ENCODE results near the gene ZNF438. TPM values are rescaled to one million over a fixed set of nuclear protein-coding genes. Genes with fewer than 3 reads are reported as not detected.

Gene ZNF438
- total and polyA plus RNA-seq, 2 donors: 9.0 to 10.2 TPM

DNA sequence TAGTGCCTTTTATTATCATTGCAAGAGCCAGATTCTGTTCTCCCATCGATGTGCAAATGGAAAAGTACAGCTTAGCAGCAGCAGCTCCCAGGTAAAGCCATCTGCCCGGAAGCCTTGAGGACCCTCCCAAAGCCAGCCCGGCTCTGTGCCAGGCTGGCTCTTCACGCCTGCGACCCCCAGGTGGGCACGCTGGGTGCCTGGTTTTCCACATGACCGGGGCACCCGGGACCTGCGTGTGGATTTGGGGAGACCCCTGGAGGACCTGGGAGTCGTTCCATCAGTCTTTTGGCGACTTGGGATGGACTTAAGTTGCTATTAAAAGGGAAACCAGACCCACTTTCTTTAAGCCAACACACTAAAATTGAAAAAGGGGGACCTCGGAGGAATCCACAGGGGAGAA is 196.5 kb downstream of the ZNF438 start:
- Histone ChIP-seq H3K27ac (ENCODE audit: low read depth in 1 of 2, low read length in 1 of 2) (no peak overlapping the region), H3K27me3 (ENCODE audit: control insufficient read depth in 2 of 2, insufficient read depth in 1 of 2, low read length in 1 of 2) (no peaks in the 10 kb centered on the region), H3K4me1 (ENCODE audit: control insufficient read depth in 2 of 2, insufficient read depth in 2 of 2, low read length in 2 of 2) (peaks cover 0 to 14% of the 10 kb centered on the region in 2 donors), H3K9me3 (ENCODE audit: control insufficient read depth in 2 of 2, insufficient read depth in 1 of 2, low read length in 1 of 2) (no peaks in the 10 kb centered on the region), H3K4me3 (ENCODE audit: low read length in 2 of 2) (no peak overlapping the region), H3K36me3 (ENCODE audit: control insufficient read depth in 2 of 2, insufficient read depth in 2 of 2, low read length in 1 of 2) (no peaks in the 10 kb centered on the region)
- 89% methylated on average over 12 of the region's 12 CpGs for WGBS
- DNase-seq (ENCODE audit: low read depth in 6 of 9, low spot score in 9 of 9): no peak

GRCh38 chr10:30834651-30835050 is 197.0 kb downstream of the ZNF438 start:
- Histone ChIP-seq H3K36me3 (ENCODE audit: control insufficient read depth in 2 of 2, insufficient read depth in 2 of 2, low read length in 1 of 2) (no peaks in the 10 kb centered on the region), H3K4me1 (ENCODE audit: control insufficient read depth in 2 of 2, insufficient read depth in 2 of 2, low read length in 2 of 2) (peaks cover 0 to 14% of the 10 kb centered on the region in 2 donors), H3K27ac (ENCODE audit: low read depth in 1 of 2, low read length in 1 of 2) (no peak overlapping the region), H3K9me3 (ENCODE audit: control insufficient read depth in 2 of 2, insufficient read depth in 1 of 2, low read length in 1 of 2) (no peaks in the 10 kb centered on the region), H3K4me3 (ENCODE audit: low read length in 2 of 2) (no peak overlapping the region), H3K27me3 (ENCODE audit: control insufficient read depth in 2 of 2, insufficient read depth in 1 of 2, low read length in 1 of 2) (no peaks in the 10 kb centered on the region)
- WGBS: 95% methylated on average over 3 of the region's 3 CpGs
- no peak for DNase-seq (ENCODE audit: low read depth in 6 of 9, low spot score in 9 of 9)

DNA sequence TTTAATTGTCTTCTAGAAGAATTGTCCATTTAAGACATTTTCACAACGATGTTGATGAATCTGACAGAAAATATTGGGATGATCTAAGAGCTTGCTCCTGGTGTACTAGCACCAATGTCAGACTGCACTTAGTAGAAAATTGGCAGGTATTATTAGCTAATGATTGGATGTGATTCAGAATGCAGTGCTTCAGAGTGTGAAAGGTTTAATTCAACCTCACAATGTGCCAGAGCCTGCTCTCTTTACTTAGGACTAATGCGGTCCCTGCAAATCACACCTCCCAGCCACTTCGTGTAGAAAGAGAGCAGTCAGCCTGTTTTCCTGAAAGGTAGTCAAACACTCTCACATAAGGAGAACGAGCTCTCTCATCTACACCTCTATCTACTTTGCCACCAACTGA is 197.5 kb downstream of the ZNF438 start:
- 96% methylated on average over 4 of the region's 4 CpGs for WGBS
- H3K27me3 ChIP-seq (ENCODE audit: control insufficient read depth in 2 of 2, insufficient read depth in 1 of 2, low read length in 1 of 2): no peaks in the 10 kb centered on the region
- no peak for DNase-seq (ENCODE audit: low read depth in 6 of 9, low spot score in 9 of 9)
- no peak overlapping the region for H3K27ac ChIP-seq (ENCODE audit: low read depth in 1 of 2, low read length in 1 of 2)
- peaks cover 0 to 14% of the 10 kb centered on the region in 2 donors for H3K4me1 ChIP-seq (ENCODE audit: control insufficient read depth in 2 of 2, insufficient read depth in 2 of 2, low read length in 2 of 2)
- H3K4me3 ChIP-seq (ENCODE audit: low read length in 2 of 2): no peak overlapping the region
- no peaks in the 10 kb centered on the region for H3K36me3 ChIP-seq (ENCODE audit: control insufficient read depth in 2 of 2, insufficient read depth in 2 of 2, low read length in 1 of 2)
- H3K9me3 ChIP-seq (ENCODE audit: control insufficient read depth in 2 of 2, insufficient read depth in 1 of 2, low read length in 1 of 2): no peaks in the 10 kb centered on the region

- Histone ChIP-seq H3K27me3 (ENCODE audit: control insufficient read depth in 2 of 2, insufficient read depth in 1 of 2, low read length in 1 of 2) (no peaks in the 10 kb centered on the region), H3K36me3 (ENCODE audit: control insufficient read depth in 2 of 2, insufficient read depth in 2 of 2, low read length in 1 of 2) (no peaks in the 10 kb centered on the region), H3K27ac (ENCODE audit: low read depth in 1 of 2, low read length in 1 of 2) (no peak overlapping the region), H3K4me3 (ENCODE audit: low read length in 2 of 2) (no peak overlapping the region), H3K9me3 (ENCODE audit: control insufficient read depth in 2 of 2, insufficient read depth in 1 of 2, low read length in 1 of 2) (no peaks in the 10 kb centered on the region), H3K4me1 (ENCODE audit: control insufficient read depth in 2 of 2, insufficient read depth in 2 of 2, low read length in 2 of 2) (peaks cover 0 to 14% of the 10 kb centered on the region in 2 donors)
- 98% methylated on average over 5 of the region's 5 CpGs for WGBS
- no peak for DNase-seq (ENCODE audit: low read depth in 6 of 9, low spot score in 9 of 9)
Measured at GRCh38 chr10:30833628-30833970, 198.1 kb downstream of the ZNF438 start.

DNA sequence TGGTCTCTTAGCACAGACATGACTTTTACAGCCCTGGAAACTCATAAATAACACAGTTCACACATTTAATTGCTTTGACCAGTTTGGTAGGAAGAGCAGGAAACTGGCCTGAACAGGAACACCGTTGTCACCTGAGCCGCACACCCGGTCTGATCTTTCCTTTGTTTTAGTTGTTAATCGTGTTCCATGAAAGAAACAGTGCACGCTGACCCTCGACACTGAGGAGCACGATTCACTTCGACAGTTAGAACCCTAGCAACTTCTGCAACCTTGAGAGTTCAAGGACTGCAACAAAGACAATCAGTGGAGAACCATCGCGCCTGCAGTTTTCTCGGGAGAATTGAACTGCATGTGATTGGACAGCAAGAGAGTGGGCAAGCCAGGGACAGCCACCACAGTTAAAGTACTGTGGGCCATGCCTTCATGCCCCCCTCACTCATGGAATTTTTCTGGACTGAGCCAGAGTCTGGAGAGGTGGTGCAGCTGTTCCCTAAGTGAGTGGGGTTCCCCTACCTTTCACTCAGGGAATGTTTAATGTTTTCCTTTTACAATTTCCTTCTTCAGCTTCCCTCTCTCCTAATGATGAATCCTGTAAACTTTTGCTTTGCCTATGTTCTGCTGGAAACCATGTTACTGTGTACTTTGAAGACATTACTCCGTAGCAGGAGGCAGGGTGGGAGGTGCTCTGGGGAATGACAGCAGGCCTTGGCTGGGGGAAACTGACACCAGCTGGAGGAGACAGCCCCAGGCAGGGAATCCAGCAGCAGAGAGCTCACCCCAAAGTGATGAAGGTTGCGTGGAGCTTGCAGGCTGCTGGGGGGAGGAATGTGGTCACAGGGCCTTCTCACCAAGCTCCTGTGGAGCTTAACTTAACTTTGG is 198.7 kb downstream of the ZNF438 start:
- Histone ChIP-seq H3K9me3 (ENCODE audit: control insufficient read depth in 2 of 2, insufficient read depth in 1 of 2, low read length in 1 of 2) (no peaks in the 10 kb centered on the region), H3K27me3 (ENCODE audit: control insufficient read depth in 2 of 2, insufficient read depth in 1 of 2, low read length in 1 of 2) (no peaks in the 10 kb centered on the region), H3K36me3 (ENCODE audit: control insufficient read depth in 2 of 2, insufficient read depth in 2 of 2, low read length in 1 of 2) (no peaks in the 10 kb centered on the region), H3K27ac (ENCODE audit: low read depth in 1 of 2, low read length in 1 of 2) (no peak overlapping the region), H3K4me1 (ENCODE audit: control insufficient read depth in 2 of 2, insufficient read depth in 2 of 2, low read length in 2 of 2) (peaks cover 0 to 14% of the 10 kb centered on the region in 2 donors), H3K4me3 (ENCODE audit: low read length in 2 of 2) (no peak overlapping the region)
- no peak for DNase-seq (ENCODE audit: low read depth in 6 of 9, low spot score in 9 of 9)
- 78% methylated on average over 13 of the region's 13 CpGs for WGBS

DNA sequence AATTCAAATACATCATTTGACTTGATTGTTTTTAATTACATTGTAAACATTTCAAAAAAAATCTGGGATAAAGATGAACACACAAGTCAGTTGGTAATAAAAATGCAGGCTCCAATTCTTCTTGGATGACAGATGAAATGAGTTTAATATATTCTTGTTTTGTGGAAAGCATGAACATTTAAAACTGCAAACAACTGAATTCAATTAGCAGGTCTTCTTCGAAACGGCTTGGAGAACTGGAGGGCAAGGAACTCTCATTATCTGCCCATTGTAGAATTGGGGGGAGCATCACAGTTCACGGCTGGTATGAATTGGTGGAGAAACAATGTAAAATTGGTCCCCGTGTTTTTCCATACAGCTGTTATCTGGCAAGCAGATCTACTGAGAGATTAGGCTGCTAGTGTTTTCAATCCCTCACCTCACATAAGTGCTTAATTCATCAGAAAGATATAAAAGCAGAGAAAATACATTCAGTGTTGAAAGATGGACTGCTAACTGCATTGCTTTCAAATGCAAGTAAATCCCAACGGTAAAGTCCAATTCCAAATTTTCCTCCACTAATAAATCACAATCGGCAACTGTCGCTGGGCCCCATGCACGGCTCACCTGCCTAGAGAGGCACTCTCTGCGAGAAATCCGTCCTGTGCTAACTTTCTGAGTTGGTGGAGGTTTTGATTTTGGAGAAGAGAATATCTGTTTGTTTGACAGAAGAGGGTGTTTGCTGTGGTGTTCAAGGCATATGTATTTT is 199.5 kb downstream of the ZNF438 start:
- WGBS: 95% methylated on average over 10 of the region's 10 CpGs
- no peak overlapping the region for H3K4me3 ChIP-seq (ENCODE audit: low read length in 2 of 2)
- no peaks in the 10 kb centered on the region for H3K9me3 ChIP-seq (ENCODE audit: control insufficient read depth in 2 of 2, insufficient read depth in 1 of 2, low read length in 1 of 2)
- peaks cover 0 to 14% of the 10 kb centered on the region in 2 donors for H3K4me1 ChIP-seq (ENCODE audit: control insufficient read depth in 2 of 2, insufficient read depth in 2 of 2, low read length in 2 of 2)
- no peak for DNase-seq (ENCODE audit: low read depth in 6 of 9, low spot score in 9 of 9)
- H3K36me3 ChIP-seq (ENCODE audit: control insufficient read depth in 2 of 2, insufficient read depth in 2 of 2, low read length in 1 of 2): no peaks in the 10 kb centered on the region
- H3K27ac ChIP-seq (ENCODE audit: low read depth in 1 of 2, low read length in 1 of 2): no peak overlapping the region
- no peaks in the 10 kb centered on the region for H3K27me3 ChIP-seq (ENCODE audit: control insufficient read depth in 2 of 2, insufficient read depth in 1 of 2, low read length in 1 of 2)

- H3K36me3 ChIP-seq (ENCODE audit: control insufficient read depth in 2 of 2, insufficient read depth in 2 of 2, low read length in 1 of 2): no peaks in the 10 kb centered on the region
- no peaks in the 10 kb centered on the region for H3K27me3 ChIP-seq (ENCODE audit: control insufficient read depth in 2 of 2, insufficient read depth in 1 of 2, low read length in 1 of 2)
- no peak for DNase-seq (ENCODE audit: low read depth in 6 of 9, low spot score in 9 of 9)
- 96% methylated on average over 5 of the region's 5 CpGs for WGBS
- no peak overlapping the region for H3K4me3 ChIP-seq (ENCODE audit: low read length in 2 of 2)
- peaks cover 0 to 14% of the 10 kb centered on the region in 2 donors for H3K4me1 ChIP-seq (ENCODE audit: control insufficient read depth in 2 of 2, insufficient read depth in 2 of 2, low read length in 2 of 2)
- no peak overlapping the region for H3K27ac ChIP-seq (ENCODE audit: low read depth in 1 of 2, low read length in 1 of 2)
- no peaks in the 10 kb centered on the region for H3K9me3 ChIP-seq (ENCODE audit: control insufficient read depth in 2 of 2, insufficient read depth in 1 of 2, low read length in 1 of 2)
Measured at GRCh38 chr10:30831426-30831825, 200.2 kb downstream of the ZNF438 start.

DNA sequence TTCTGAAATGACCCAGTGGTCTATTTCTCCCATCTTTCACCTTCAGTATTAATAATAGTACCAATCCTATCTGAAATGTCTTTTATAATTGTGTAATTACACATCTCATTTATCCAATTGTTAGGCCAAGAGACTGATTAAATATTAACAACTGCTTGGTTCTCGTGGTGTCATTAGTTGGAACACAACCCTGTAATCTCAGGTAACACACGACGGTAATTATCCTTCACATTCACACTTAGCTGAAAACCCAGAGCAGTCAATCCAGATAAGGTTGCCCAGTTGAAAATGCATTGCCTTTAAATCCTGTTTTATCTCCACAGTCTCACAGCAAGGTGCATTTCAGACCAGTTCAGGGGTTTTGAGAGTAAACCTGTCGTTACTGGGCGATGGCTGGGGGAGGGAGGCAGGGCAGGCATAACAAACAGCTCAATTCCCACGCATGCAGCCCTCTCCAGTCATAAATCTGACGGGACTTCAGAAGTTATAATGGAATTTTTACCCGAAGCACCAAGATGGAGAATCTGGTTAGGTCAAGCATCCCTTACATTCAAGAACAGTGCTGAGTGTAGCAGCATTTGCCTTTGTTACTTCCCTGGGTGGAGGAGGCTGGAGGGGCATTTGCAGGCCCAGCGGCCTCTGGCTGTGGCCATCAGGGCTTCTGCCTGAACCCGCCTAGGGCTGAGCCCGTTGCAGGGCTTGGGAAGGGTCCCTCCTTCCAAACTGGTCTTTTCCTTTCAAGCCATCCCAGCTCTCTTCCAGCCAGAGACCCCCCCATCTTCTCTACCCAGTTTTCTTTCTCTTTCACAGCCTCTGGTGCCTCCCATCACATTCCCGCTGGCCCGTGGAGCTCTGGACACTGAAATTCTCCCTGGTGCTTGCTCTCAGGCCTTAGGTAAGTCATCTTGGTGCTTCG is 201.1 kb downstream of the ZNF438 start:
- Histone ChIP-seq H3K4me1 (ENCODE audit: control insufficient read depth in 2 of 2, insufficient read depth in 2 of 2, low read length in 2 of 2) (peaks cover 0 to 14% of the 10 kb centered on the region in 2 donors), H3K9me3 (ENCODE audit: control insufficient read depth in 2 of 2, insufficient read depth in 1 of 2, low read length in 1 of 2) (no peaks in the 10 kb centered on the region), H3K36me3 (ENCODE audit: control insufficient read depth in 2 of 2, insufficient read depth in 2 of 2, low read length in 1 of 2) (no peaks in the 10 kb centered on the region), H3K27ac (ENCODE audit: low read depth in 1 of 2, low read length in 1 of 2) (no peak overlapping the region), H3K4me3 (ENCODE audit: low read length in 2 of 2) (no peak overlapping the region), H3K27me3 (ENCODE audit: control insufficient read depth in 2 of 2, insufficient read depth in 1 of 2, low read length in 1 of 2) (no peaks in the 10 kb centered on the region)
- 93% methylated on average over 14 of the region's 14 CpGs for WGBS
- DNase-seq (ENCODE audit: low read depth in 6 of 9, low spot score in 9 of 9): no peak
